ENCODE data around the gene CCDC107. TPM values are rescaled to one million over a fixed set of nuclear protein-coding genes. Genes with fewer than 3 reads are reported as not detected.

Gene CCDC107
- total RNA-seq, 2 experiments from 2014 or later: 11.4 to 20.3 TPM

- no TSS peak for BruUV-seq (replicated peaks)
- no peaks in the 10 kb centered on the region for H3K9me3 ChIP-seq (ENCODE audit: low read length)
- no peaks in the 10 kb centered on the region for H4K20me1 ChIP-seq (ENCODE audit: insufficient read depth, low read length)
- H2AFZ ChIP-seq (ENCODE audit: low read length): no peak overlapping the region
- H3K4me3 ChIP-seq (ENCODE audit: low read depth, low read length, poor library complexity, severe bottlenecking): no peak overlapping the region
- H3K36me3 ChIP-seq (ENCODE audit: insufficient read depth, low read length): no peaks in the 10 kb centered on the region
- intact Hi-C loops (cut with micrococcal nuclease; ENCODE audit: unreplicated experiment): no loop called here
- H3K27ac ChIP-seq (ENCODE audit: low read depth, low read length, poor library complexity, severe bottlenecking): no peak overlapping the region
- TF ChIP-seq CTCF (conservative IDR thresholded peaks at IDR 0.05; ENCODE audit: low read length) (no peak), EZH2phosphoT487 (IDR thresholded peaks at IDR 0.05; ENCODE audit: borderline replicate concordance, low read depth, low read length) (no peak)
- H3K79me2 ChIP-seq (ENCODE audit: insufficient read depth, low read depth, low read length): no peaks in the 10 kb centered on the region
- no peaks in the 10 kb centered on the region for H3K9me2 ChIP-seq (ENCODE audit: insufficient read depth, low read length)
- no peak for DNase-seq (ENCODE audit: low spot score)
- ChIA-PET POLR2A (interaction anchor here (0.7 to 1.6 kb wide), 6 partner anchors 11 to 64 kb away, joined by 3 to 4 read pairs (median 4); partner anchors contain the start of gene ARHGEF39), CTCF (ENCODE audit: unreplicated experiment) (interaction anchor here (0.7 kb wide), 1 partner anchor 14 kb away, joined by 3 read pairs; no protein-coding TSS in a partner anchor)
- peaks cover 54% of the 10 kb centered on the region for H3K4me1 ChIP-seq (ENCODE audit: insufficient read depth, low read length, poor library complexity, severe bottlenecking)
- no peak overlapping the region for H3K4me2 ChIP-seq (ENCODE audit: low read length)
Measured at GRCh38 chr9:35683323-35683722, 25.2 kb downstream of the CCDC107 start.

GRCh38 chr9:35684921-35685320 lies 26.8 kb downstream of the CCDC107 start:
- TF ChIP-seq CTCF (conservative IDR thresholded peaks at IDR 0.05; ENCODE audit: low read length): no peak
- TF ChIP-seq EZH2phosphoT487 (IDR thresholded peaks at IDR 0.05; ENCODE audit: borderline replicate concordance, low read depth, low read length): no peak
- no TSS peak for BruUV-seq (replicated peaks)
- no peak overlapping the region for H2AFZ ChIP-seq (ENCODE audit: low read length)
- no peak overlapping the region for H3K27ac ChIP-seq (ENCODE audit: low read depth, low read length, poor library complexity, severe bottlenecking)
- no peak overlapping the region for H3K4me3 ChIP-seq (ENCODE audit: low read depth, low read length, poor library complexity, severe bottlenecking)
- no peaks in the 10 kb centered on the region for H3K36me3 ChIP-seq (ENCODE audit: insufficient read depth, low read length)
- ChIA-PET CTCF (ENCODE audit: unreplicated experiment) (interaction anchor here (0.9 kb wide), 1 partner anchor 11 kb away, joined by 4 read pairs; no protein-coding TSS in a partner anchor), POLR2A (interaction anchor here (0.7 to 2.0 kb wide), 3 partner anchors 26 to 46 kb away, joined by 3 to 7 read pairs (median 4); partner anchors contain the start of genes CCDC107 and RMRP)
- peaks cover 60% of the 10 kb centered on the region for H3K4me1 ChIP-seq (ENCODE audit: insufficient read depth, low read length, poor library complexity, severe bottlenecking)
- intact Hi-C loops (cut with micrococcal nuclease; ENCODE audit: unreplicated experiment): no loop called here
- no peak overlapping the region for H3K4me2 ChIP-seq (ENCODE audit: low read length)
- no peaks in the 10 kb centered on the region for H3K9me2 ChIP-seq (ENCODE audit: insufficient read depth, low read length)
- no peaks in the 10 kb centered on the region for H4K20me1 ChIP-seq (ENCODE audit: insufficient read depth, low read length)
- H3K79me2 ChIP-seq (ENCODE audit: insufficient read depth, low read depth, low read length): no peaks in the 10 kb centered on the region
- no peak for DNase-seq (ENCODE audit: low spot score)
- no peaks in the 10 kb centered on the region for H3K9me3 ChIP-seq (ENCODE audit: low read length)

DNA sequence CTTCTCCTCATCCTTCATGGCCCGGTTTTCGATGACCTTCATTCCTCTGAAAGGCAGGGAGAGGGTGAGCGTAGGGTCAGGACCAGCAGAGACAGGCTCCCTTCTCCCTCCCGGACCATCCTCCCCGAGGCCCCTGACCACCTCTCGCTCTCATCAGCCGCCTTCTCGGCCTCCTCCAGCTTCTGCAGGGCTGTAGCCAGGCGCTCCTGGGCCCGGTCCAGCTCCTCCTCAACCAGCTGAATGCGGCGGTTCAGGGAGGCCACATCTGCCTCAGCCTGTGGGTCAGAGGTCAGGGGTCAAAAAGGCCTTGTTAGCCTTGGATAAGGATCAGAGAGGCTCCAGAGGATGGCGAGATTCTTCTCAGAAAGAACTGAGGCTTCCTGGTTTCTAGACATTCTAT lies 27.4 kb downstream of the CCDC107 start:
- ChIA-PET CTCF (ENCODE audit: unreplicated experiment) (no interaction called here), POLR2A (interaction anchor here (0.7 to 2.0 kb wide), 5 partner anchors 27 to 73 kb away, joined by 3 to 7 read pairs (median 4); partner anchors contain the start of genes CCDC107 and RMRP)
- H2AFZ ChIP-seq (ENCODE audit: low read length): no peak overlapping the region
- TF ChIP-seq EZH2phosphoT487 (IDR thresholded peaks at IDR 0.05; ENCODE audit: borderline replicate concordance, low read depth, low read length): no peak
- TF ChIP-seq CTCF (conservative IDR thresholded peaks at IDR 0.05; ENCODE audit: low read length): no peak
- H3K79me2 ChIP-seq (ENCODE audit: insufficient read depth, low read depth, low read length): no peaks in the 10 kb centered on the region
- H3K4me3 ChIP-seq (ENCODE audit: low read depth, low read length, poor library complexity, severe bottlenecking): no peak overlapping the region
- intact Hi-C loops (cut with micrococcal nuclease; ENCODE audit: unreplicated experiment): no loop called here
- BruUV-seq (replicated peaks): no TSS peak
- no peaks in the 10 kb centered on the region for H4K20me1 ChIP-seq (ENCODE audit: insufficient read depth, low read length)
- H3K4me1 ChIP-seq (ENCODE audit: insufficient read depth, low read length, poor library complexity, severe bottlenecking): peaks cover 60% of the 10 kb centered on the region
- no peaks in the 10 kb centered on the region for H3K9me3 ChIP-seq (ENCODE audit: low read length)
- H3K36me3 ChIP-seq (ENCODE audit: insufficient read depth, low read length): no peaks in the 10 kb centered on the region
- DNase-seq (ENCODE audit: low spot score): no peak
- H3K4me2 ChIP-seq (ENCODE audit: low read length): no peak overlapping the region
- H3K9me2 ChIP-seq (ENCODE audit: insufficient read depth, low read length): no peaks in the 10 kb centered on the region
- no peak overlapping the region for H3K27ac ChIP-seq (ENCODE audit: low read depth, low read length, poor library complexity, severe bottlenecking)

Measured in OCI-LY7 (cell line).